ENCODE measurements around the gene ALS2. TPM values are rescaled to one million over a fixed set of nuclear protein-coding genes. Genes with fewer than 3 reads are reported as not detected.
"Not testable (repeated sequence)": the region's sequence is repeated elsewhere in the genome, so short reads cannot be mapped to it uniquely, and the experiment has no call there.

Gene ALS2
- total RNA-seq, 1 donor from 2014 or later, result 37.0 TPM

DNA sequence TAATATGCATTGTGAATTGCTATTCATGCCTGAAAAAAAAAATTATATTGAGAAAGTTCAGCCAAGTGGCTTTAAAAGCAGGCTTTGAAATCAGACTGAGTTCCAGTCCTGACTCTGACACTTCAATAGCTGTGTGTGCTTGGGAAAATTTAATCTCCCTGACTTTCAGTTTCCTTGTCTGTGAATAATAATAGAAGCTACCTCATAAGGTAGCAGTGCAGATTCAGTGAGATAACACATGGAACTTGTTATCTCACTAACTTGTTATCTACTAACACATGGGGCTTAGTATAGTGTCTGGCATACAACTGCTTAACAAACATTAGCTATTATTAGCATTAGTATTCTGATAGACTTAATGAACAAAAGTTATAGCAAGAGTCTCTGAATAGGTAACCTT lies 14.9 kb downstream of the ALS2 start:
- Mint-ChIP-seq H3K4me3 (no peak overlapping the region), H3K4me1 (no peaks in the 10 kb centered on the region), H3K36me3 (ENCODE audit: low read depth) (peaks cover 7% of the 10 kb centered on the region), H3K27ac (ENCODE audit: unreplicated experiment) (no peak overlapping the region), H3K27me3 (ENCODE audit: low read depth) (no peaks in the 10 kb centered on the region), H3K9me3 (no peaks in the 10 kb centered on the region)
- TF ChIP-seq, protein P1, sequence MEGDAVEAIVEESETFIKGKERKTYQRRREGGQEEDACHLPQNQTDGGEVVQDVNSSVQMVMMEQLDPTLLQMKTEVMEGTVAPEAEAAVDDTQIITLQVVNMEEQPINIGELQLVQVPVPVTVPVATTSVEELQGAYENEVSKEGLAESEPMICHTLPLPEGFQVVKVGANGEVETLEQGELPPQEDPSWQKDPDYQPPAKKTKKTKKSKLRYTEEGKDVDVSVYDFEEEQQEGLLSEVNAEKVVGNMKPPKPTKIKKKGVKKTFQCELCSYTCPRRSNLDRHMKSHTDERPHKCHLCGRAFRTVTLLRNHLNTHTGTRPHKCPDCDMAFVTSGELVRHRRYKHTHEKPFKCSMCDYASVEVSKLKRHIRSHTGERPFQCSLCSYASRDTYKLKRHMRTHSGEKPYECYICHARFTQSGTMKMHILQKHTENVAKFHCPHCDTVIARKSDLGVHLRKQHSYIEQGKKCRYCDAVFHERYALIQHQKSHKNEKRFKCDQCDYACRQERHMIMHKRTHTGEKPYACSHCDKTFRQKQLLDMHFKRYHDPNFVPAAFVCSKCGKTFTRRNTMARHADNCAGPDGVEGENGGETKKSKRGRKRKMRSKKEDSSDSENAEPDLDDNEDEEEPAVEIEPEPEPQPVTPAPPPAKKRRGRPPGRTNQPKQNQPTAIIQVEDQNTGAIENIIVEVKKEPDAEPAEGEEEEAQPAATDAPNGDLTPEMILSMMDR (conservative IDR thresholded peaks at IDR 0.05), result no peak
- no peak for DNase-seq (ENCODE audit: low read depth, low spot score)

DNA sequence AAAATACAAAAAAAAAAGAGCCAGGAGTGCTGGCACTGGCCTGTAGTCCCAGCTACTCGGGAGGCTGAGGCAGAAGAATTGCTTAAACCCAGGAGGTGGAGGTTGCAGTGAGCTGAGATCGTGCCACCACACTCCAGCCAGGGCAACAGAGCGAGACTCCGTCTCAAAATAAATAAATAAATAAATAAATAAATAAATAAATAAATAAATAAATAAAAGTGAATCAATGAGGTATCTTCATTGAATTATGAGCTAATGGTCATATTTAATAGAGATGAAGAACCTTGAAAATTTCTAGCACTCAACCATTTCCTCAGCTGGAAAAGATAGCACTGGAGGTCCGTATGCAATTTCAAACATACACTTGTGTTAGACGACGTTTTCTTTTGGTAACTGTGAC lies 16.3 kb downstream of the ALS2 start:
- H3K27ac Mint-ChIP-seq (ENCODE audit: unreplicated experiment); H3K9me3 Mint-ChIP-seq; DNase-seq (ENCODE audit: low read depth, low spot score); H3K4me1 Mint-ChIP-seq; H3K36me3 Mint-ChIP-seq (ENCODE audit: low read depth); H3K4me3 Mint-ChIP-seq; H3K27me3 Mint-ChIP-seq (ENCODE audit: low read depth): not testable (repeated sequence)

- no peak for DNase-seq (ENCODE audit: low read depth, low spot score)
- H3K4me1 Mint-ChIP-seq, result no peaks in the 10 kb centered on the region
- H3K9me3 Mint-ChIP-seq, result no peaks in the 10 kb centered on the region
- TF ChIP-seq, protein P1 (conservative IDR thresholded peaks at IDR 0.05), result no peak
- no peaks in the 10 kb centered on the region for H3K27me3 Mint-ChIP-seq (ENCODE audit: low read depth)
- no peak overlapping the region for H3K27ac Mint-ChIP-seq (ENCODE audit: unreplicated experiment)
- H3K36me3 Mint-ChIP-seq (ENCODE audit: low read depth), result no peaks in the 10 kb centered on the region
- no peak overlapping the region for H3K4me3 Mint-ChIP-seq
Observed at GRCh38 chr2:201761101-201761500, 19.6 kb downstream of the ALS2 start.

DNA sequence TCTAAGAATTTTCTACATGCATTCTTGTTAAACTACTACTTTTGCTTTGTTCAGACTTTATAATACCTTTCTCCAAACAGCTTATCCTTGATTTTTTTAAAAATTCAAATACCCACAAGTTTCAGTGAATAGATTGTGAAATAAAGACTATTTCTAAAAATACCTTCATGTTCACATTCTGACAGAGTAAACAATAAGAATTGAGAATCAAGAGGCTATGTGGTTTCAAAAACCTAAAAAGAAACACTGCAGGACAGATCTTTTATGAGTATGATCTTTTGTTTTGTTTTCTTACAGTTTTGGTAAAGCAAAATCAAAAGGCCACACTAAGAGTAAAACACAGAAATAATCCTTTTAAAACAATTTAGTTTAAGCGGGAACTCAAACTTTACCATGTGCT lies 21.2 kb downstream of the ALS2 start:
- TF ChIP-seq, protein P1 (conservative IDR thresholded peaks at IDR 0.05), result no peak
- no peaks in the 10 kb centered on the region for H3K4me1 Mint-ChIP-seq
- no peak overlapping the region for H3K27ac Mint-ChIP-seq (ENCODE audit: unreplicated experiment)
- no peak for DNase-seq (ENCODE audit: low read depth, low spot score)
- H3K36me3 Mint-ChIP-seq (ENCODE audit: low read depth), result no peaks in the 10 kb centered on the region
- H3K4me3 Mint-ChIP-seq, result no peak overlapping the region
- H3K9me3 Mint-ChIP-seq, result no peaks in the 10 kb centered on the region
- no peaks in the 10 kb centered on the region for H3K27me3 Mint-ChIP-seq (ENCODE audit: low read depth)

DNA sequence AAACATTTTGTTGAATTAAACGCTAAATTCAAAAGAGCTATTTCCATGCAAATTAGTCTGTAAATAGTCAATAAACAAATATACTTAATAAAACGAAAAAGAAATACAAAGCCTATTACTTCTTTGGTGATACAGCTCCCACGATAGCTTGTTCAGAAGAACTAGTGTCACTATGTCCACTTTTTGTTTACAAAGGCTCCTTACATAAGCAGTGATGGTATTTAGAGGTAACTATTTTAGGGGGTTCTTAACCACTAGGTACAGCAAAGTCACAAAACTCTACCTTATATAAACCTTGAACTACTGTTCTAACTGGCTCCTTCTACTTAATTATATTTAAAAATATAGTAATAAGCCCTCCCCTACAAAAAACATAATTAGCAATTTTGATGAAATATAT lies 21.9 kb downstream of the ALS2 start:
- H3K4me1 Mint-ChIP-seq, result no peaks in the 10 kb centered on the region
- no peak overlapping the region for H3K4me3 Mint-ChIP-seq
- TF ChIP-seq, protein P1 (conservative IDR thresholded peaks at IDR 0.05), result no peak
- no peaks in the 10 kb centered on the region for H3K36me3 Mint-ChIP-seq (ENCODE audit: low read depth)
- no peak overlapping the region for H3K27ac Mint-ChIP-seq (ENCODE audit: unreplicated experiment)
- no peaks in the 10 kb centered on the region for H3K9me3 Mint-ChIP-seq
- DNase-seq (ENCODE audit: low read depth, low spot score), result no peak
- H3K27me3 Mint-ChIP-seq (ENCODE audit: low read depth), result no peaks in the 10 kb centered on the region

- DNase-seq (ENCODE audit: low read depth, low spot score), result no peak
- no peaks in the 10 kb centered on the region for H3K4me1 Mint-ChIP-seq
- no peaks in the 10 kb centered on the region for H3K9me3 Mint-ChIP-seq
- no peaks in the 10 kb centered on the region for H3K36me3 Mint-ChIP-seq (ENCODE audit: low read depth)
- H3K27ac Mint-ChIP-seq (ENCODE audit: unreplicated experiment), result no peak overlapping the region
- H3K27me3 Mint-ChIP-seq (ENCODE audit: low read depth), result no peaks in the 10 kb centered on the region
- no peak overlapping the region for H3K4me3 Mint-ChIP-seq
- TF ChIP-seq, protein P1 (conservative IDR thresholded peaks at IDR 0.05), result no peak
Observed at GRCh38 chr2:201758234-201758633, 22.5 kb downstream of the ALS2 start.

Measured in neural crest cell (in vitro differentiated cells).